ENCODE results near the gene PDLIM7. TPM values are rescaled to one million over a fixed set of nuclear protein-coding genes. Genes with fewer than 3 reads are reported as not detected.

PDLIM7 gene
- total RNA-seq, 1 donor from 2014 or later = 6.5 TPM

- DNase-seq (ENCODE audit: low spot score in 2 of 2) (no peak), FAIRE-seq (no peak)
Observed at GRCh38 chr5:177508837-177509236, 11.4 kb upstream of the PDLIM7 start.

DNA sequence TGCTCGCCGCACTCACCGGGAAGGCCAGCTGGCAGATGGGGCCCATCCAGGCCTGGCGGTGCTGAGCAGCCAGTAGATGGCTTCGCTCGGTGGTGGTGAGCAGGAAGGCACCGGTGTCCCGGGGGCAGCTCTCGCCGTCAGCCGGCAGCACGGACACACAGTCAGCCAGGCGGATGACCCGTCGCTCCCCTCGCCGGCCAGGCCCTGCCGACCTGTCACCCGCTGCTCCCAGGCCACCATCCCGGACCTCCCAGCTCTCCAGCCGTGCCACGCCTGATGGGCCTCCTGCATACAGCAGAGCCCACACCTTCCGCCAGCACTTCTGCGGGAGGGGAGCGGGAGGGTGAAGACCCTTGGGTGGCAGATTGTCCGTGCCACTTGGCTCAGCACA is 10.8 kb upstream of the PDLIM7 start:
- FAIRE-seq = no peak
- no peak for DNase-seq (ENCODE audit: low spot score in 2 of 2)

- no peak for DNase-seq (ENCODE audit: low spot score in 2 of 2)
- FAIRE-seq = no peak
Observed at GRCh38 chr5:177507596-177508220, 10.3 kb upstream of the PDLIM7 start.

DNA sequence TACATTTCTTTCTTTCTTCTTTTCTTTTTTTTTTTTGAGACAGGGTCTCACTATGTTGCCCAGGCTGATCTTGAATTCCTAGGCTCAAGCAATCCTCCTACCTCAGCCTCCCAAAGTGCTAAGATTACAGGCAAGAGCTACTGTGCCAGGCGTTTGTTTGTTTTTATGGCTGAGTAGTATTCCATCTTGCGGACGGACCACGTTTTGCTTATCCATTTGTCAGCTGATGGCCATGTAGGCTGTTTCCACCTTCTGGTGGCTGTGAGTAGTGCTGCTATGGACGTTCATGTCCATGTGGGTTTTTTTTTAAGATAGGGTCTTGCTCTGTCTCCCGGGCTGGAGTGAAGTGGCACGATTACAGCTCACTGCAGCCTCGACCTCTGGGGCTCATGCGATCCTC is 9.8 kb upstream of the PDLIM7 start:
- DNase-seq (ENCODE audit: low spot score in 2 of 2) (no peak), FAIRE-seq (no peak)

DNA sequence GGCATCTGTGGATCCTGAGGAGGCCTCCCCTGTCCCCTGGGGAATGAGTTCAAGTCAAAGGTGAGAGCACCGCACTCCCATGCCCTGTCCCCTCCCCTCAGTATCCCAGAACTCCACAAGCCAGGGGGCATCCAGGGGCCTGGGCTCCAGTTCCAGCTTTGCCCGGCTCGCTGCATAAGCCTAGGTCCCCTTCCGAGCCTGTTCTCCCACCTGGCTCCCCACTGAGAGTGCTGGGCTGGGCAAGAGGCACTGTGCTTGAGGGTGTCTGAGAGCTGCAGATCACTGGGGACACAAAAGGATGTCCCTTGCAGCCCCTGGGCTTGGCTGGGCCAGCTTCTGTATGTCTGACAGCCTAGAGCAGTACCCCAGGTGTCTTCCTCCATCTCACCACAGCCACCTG is 7.7 kb upstream of the PDLIM7 start:
- FAIRE-seq = no peak
- no peak for DNase-seq (ENCODE audit: low spot score in 2 of 2)

GRCh38 chr5:177504086-177505056 is 7.0 kb upstream of the PDLIM7 start:
- FAIRE-seq = no peak
- DNase-seq (ENCODE audit: low spot score in 2 of 2) = no peak

- no peak for FAIRE-seq
- DNase-seq (ENCODE audit: low spot score in 2 of 2) = no peak
Observed at GRCh38 chr5:177503351-177504085, 6.1 kb upstream of the PDLIM7 start.

DNA sequence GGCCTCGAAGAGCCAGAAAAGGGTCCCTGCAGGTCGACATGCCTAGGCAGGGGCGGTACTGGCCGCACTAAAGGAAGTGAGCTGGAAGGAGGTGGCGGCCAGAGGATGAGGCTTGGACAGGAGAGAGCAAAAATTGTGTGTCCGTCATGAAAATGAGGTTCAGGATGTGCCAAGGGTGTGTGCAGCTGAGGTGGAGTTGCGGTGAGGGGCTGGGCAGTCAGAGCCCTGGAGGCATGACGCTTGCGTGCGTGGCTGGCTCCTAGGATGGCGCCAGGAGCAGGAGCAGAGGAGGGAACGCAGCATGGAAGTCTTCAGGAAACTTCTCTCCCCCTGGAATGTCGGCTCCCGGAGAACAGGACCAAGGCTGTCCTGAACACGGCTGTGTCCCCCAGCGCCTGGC is 5.5 kb upstream of the PDLIM7 start:
- FAIRE-seq = no peak
- no peak for DNase-seq (ENCODE audit: low spot score in 2 of 2)

- FAIRE-seq = no peak
- DNase-seq (ENCODE audit: low spot score in 2 of 2) = no peak
Observed at GRCh38 chr5:177501874-177502678, 4.7 kb upstream of the PDLIM7 start.

DNA sequence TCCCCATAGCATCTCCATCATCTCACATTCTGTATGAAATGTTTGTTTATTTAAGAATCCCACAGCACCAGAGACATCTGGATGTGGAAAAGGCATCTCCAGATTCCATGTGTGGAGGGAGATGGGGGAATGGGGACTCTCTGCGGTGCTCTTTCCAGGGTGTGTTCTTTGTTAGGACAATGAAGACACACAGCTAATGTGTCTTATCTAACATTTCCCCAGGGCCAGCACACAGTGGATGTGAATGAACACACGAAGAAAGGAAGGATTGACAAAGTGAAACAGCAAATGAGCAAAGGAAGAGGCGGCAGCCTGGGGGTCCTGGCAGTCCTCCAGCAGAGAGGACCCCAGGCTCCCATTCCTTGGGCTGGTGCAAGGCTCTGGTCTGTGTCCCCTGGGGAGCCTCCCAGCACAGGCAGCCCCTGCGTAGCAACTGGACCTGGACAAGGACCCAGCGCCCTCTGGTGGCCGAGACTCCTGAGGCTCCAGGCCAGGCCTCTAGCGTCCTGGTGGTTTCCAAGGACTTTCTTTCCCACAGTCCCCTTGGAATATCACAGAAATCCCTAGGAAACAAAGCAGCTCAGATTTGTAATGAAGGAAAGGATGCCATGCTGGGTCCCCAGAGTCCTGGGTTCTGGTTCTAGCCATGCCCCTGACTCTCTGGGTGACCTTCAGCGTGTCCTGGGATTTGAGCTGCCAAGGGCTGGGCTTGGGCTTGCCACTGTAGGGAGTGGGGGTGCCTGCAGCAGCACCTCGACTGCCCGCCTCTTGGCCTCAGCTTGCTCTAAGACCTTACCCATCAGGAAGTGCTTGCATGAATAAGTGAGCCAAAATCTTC is 3.5 kb upstream of the PDLIM7 start:
- no peak for FAIRE-seq
- DNase-seq (ENCODE audit: low spot score in 2 of 2) = peak; percentile 84 to 88

- DNase-seq (ENCODE audit: low spot score in 2 of 2) (no peak), FAIRE-seq (no peak)
Observed at GRCh38 chr5:177499842-177500241, 2.4 kb upstream of the PDLIM7 start.

DNA sequence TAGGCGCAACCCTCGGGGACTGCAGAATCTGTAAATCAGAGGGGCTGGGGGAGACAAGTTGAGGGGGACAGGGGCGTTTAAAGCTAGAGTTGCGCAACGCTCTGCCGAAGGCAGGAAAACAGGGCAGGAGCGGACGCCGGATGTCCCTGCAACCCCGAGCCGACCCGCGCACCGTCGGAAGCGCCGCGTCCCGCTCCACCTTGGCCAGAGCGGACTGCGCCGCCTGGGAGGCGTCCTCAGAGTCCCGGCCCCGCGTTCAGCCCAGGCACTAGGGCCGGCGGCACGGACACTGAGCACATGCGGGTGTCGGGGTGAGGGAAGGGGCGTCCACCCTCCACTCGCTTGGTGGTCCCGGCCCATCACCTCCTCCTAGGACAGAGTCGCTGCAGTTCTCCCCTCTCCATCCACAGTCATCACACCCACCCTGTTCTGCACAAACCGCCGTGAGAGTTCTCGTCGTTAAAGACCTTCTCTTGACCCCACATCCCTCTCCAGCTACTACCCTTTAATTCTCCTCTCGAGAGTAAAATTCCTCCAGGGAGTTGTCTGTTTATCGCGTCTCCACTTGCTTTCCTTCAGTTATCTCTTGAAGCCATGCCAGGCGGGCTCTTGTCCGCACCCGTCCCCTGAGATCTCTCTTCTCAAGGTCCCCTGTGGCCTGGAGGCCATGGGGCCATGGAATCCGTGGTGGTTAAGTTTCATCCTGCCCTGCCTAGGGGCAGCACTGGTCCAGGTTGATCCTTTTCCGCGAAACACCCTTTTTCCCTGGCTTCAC is 796 bp upstream of the PDLIM7 start:
- FAIRE-seq (no peak), DNase-seq (ENCODE audit: low spot score in 2 of 2) (no peak)

GRCh38 chr5:177496727-177497291 is 595 bp downstream of the PDLIM7 start:
- FAIRE-seq = no peak

DNA sequence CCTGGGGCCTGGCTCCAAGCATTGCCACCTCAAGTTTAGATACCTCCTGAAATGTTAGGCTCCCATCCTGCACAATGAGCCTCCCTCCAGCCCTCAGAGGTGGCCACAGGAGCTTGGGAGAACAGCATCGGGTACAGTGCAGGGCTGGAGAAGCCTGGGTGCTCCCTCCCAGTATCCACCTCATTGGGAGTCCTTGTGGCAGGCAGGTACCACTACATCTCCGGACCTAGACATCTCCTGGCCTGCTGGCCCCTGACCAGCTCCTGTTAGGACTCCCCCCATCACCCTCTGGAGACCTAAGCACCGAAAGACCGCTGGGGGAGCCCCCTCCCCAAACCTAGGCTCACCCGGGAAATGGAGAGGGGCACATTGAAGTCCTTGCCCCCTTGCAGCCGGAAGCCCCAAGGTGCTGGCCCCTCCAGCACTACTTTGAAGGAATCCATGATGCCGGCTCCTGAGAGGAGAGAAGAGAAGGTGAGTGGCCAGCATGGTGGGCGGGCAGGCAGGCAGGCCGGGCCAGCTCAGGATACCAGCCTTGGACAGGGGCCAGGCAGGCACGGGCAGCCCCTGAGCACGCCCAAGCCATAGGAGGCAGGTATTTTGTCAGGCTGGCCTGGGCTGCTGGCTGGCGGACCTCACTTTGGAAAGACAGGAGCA is 1.2 kb downstream of the PDLIM7 start:
- no peak for DNase-seq (ENCODE audit: low spot score in 2 of 2)
- no peak for FAIRE-seq

More at GRCh38 chr5:177496727-177497291, 595 bp downstream of the PDLIM7 start:
- DNase-seq (ENCODE audit: low spot score in 2 of 2) = peak in 1 of 2 donors; percentile 70

DNA sequence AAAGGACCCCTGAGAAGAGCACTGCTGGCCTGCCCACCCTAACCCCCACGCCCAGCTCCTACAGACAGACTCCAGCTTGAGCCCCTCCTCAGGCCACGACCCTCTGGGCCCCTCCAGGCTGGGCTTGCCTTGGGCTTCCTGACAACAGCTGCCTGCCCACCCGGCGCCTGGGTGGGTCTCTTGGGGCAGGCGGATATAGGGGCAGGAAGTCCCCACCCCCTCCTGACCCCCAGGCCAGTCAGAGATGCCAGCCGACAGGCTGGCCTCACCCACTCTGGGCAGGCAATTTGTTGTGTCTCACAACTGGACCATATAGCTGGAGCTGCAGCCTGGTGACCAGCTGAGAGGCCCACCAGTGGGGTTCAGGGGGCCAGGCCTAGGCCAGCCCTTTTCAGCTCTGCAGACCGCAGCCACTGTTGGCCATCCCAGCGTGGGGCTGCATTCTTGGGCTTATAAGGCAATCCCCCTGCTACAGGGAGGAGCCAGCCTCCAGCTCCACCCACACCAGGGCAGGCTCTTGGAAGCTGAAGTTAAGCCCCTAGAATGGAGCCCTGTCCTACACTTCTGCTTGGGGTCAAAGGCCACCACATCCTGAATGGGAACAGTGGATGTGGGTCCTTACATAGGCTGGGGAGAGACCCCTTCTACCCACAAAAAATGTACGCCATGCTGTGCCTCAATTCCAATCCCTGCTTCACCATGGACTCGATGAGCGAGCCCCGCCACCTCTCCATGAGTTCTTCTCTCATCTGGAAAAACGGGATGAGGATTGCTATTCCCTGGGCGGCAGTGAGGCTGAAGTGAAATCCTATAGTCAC is 2.0 kb downstream of the PDLIM7 start:
- FAIRE-seq (no peak), DNase-seq (ENCODE audit: low spot score in 2 of 2) (no peak)

GRCh38 chr5:177494346-177495195 is 2.8 kb downstream of the PDLIM7 start:
- DNase-seq (ENCODE audit: low spot score in 2 of 2) (no peak), FAIRE-seq (no peak)

All from frontal cortex (tissue), 4 donors.